NCI-H82 treated with DMSO at 0.1 percent for 48 hours (cell line): ENCODE measurements around the gene NAA10.
A peak's percentile ranks its signal among the peaks of the same experiment; 100 is the strongest.

Experiments
- DNase-seq: peaks from one replicate; lab custom pipeline; 2025; ENCODE audit not compliant: unreplicated experiment; lab: John Stamatoyannopoulos, UW

The NAA10 gene

DNA sequence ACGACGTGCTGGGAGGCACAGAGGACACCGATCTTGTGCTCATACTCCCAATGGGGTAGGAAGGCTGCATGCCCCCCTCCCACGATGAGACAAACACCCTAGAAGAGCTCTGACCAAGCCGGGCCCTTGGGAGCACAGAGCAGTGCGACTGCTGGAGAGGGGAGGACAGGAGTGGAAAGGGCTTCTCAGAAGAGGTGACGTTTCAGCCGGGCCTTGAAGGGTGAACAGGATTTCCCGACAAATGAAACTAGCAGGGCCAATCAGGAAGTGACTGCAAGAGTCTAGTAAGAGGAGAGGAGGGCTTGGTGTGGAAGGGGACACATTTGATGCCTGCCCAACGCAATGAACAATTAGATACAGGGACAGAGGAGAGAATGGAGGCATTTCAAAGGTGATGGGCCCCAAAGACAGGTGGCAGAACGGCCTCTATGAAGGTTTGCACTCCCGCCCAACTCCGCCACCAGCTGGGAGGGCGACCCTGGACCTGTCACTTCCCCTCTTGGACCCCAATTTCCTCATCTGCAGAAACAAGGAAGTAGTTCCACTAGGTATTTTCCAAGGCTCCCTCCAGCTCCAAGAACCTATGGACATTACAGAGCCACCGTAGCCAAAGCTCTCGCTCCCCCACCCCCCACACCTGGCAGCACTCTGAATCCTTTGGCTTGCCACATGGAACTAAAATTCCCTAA is 32.8 kb upstream of the NAA10 start:
- no peak for DNase-seq

DNA sequence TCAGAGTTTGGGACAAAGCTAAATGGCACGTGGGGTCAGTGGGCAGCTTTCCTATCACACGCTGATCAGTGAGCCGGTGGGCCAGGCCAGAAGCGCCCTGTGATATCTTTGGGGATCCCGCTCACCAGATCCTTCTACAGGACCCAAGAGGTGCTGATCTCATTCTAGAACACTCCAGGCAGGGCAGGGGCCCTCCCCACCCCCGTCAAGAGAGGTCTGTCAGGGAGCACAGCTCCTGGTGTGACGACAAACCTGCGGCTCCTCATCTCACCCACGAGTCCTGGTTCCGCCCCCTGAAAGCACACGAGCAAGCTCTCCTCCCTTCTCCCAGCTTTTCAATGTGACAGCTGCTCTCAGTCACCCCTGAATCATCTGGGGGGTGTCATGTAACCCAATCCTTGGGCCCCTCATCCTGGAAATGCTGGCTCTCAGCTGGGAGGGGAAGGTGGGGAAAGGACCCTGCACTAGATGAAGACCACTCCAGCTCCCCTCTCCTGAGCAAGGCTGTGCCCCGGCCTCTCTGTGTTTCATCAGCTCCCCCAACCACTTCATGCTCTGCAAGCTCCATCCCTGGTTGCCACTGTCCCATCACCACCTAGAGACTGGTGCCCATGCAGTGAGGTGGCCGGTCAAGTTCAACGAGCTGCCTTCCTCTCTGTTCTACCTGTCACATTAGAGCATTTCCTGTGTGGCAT is 32.2 kb upstream of the NAA10 start:
- DNase-seq = no peak

DNA sequence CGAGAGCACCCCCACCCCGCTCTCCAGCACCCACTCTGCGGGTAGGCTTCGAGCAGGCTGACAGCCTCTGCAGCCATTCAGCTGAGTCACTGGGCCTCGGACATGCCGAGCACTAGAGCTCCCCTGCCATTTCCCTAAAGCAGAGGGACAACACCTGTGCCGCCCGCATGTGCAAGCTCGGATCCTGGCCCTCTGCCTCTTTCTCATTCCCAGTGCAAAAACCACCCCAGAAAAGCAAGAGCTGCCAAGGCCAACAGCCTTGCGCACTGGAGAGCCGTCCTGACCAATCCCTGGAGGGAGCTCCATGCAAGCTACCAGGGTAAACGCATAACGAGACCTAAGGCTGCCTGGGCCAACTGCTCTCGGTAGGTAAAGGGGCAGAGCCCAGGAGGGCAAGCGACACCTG is 31.4 kb upstream of the NAA10 start:
- no peak for DNase-seq

DNA sequence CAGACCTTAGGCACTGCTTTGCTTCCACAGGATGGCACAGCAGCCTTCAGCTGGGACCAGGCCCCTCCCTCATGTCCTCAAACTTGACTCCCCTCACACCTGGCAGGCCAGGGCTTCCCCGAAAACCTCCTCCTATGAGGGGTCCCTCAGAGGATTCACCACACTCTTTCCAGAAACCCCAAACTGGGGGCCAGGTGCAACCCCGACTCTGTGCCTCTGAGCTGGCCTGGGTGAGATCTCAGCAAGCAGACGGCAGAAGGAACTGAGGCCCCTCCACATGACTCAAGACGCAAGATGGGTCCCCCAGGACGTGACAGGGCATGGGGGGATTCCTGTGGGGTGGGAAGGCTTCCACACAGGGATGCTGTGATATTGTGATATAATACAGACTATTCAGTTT is 30.6 kb upstream of the NAA10 start:
- DNase-seq = no peak

DNA sequence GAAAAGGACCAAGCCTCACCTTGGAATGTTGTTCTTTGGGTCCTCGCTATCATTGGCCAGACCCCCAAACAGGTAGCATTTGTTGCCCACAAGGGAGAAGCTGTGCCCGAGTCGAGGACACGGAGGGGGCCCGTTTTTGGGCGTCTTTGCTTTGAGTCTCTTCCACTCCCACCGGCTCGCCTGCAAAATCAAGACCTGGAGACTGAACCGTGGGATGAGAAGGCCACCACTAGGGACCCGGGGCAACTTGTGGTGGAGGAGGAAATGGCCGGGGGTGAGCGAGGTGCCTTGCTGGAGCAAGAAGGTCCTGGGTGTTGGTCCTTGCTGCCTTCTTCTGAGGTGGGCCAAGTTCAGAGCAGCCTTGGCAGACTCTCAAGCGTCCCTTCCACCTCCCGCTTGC is 29.3 kb upstream of the NAA10 start:
- DNase-seq = no peak

DNA sequence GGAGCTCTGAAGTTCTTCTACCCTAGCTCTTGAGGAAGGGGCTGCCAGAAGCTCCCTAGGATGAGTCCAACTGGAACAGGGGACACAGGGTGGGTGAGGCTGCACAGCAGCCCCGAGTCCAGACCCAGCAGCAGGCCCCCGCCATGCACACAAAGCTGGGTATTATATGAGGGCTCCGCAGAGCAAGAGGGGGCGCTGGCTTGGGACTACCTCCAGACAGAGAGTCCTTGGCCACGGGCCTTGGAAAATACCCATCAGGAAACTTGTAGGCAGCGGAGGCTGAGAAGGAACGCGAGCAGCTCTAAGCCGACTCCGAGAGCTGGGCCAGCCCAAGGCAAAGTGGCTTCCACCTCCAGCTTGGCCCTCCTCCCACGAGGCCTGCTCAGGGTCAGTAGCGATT is 28.7 kb upstream of the NAA10 start:
- no peak for DNase-seq

DNA sequence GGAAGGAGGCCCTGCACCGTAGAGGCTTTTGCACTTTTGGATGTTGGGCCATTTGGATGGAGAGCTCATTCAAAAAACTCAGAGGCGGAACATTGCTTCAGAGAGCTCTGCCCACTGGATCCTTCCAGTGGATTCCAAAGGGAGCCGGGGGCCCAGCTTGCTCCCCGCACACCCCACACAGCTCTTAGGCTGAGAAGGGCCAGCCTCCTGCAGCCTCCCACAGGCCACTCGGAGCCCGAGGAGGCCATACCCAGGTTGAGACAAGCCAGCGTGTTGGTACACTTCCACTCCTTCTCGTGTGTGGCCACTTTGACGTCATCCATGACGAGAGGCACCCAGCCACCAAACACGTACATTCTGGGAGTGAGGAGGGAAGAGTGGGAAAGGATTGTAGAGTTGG is 26.5 kb upstream of the NAA10 start:
- no peak for DNase-seq

DNA sequence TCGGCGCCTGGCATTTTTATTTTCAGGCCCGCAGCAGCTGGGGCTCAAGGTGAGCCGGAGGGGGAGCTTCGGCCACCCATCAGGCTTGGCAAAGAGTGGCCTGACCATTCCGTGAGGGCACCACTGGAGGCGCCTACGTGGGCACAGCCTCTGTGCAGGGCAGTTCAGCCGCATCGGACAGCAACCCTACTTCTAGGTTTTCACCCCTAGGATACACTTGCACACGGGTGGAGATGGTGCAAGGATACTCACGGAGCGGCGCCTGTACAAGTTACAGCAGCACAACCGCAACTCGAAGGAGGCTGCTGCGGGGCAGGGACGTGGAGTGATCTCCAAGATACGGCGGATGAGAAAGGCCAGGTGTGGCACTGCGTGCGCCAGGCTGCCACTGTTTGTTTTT is 25.9 kb upstream of the NAA10 start:
- DNase-seq = no peak

DNA sequence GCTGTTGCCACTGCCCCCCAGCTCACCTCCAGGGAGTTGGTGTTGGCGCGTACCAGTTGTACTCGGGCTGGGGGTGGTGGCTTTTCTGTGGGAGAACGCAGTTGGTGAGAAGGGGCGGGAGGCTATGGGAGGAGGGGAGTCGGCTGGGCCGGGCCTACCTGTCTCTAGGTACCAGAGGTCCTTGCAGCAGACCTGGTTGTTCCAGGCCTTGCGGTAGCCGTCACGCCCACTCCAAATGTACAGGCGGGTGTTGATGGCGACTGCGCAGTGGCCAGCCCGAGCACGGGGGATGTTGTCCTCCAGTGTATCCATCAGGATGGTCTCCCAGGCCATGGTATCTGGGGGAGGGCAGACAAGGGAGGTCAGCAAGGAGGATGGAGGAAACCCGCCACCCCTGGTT is 25.2 kb upstream of the NAA10 start:
- DNase-seq = no peak

DNA sequence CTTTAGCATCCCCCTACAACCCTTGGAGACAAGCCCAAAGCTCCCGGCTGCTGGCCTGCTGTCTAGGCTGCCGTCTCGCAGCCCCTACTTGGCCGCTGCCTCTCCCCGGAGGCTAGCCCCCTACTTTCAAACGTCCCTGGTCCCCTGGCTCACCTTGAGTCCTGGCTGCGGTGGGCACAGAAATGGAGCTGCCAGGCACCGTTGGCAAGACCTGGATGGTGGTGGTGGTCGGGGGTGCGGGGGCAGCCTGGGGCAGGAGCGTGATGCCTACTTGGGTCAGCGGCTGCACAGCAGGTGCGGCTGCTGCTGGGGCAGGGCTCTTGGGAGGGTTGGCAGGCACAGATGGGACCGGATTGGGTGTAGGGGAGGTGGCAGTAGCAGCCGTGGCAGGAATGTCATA is 24.8 kb upstream of the NAA10 start:
- no peak for DNase-seq

DNA sequence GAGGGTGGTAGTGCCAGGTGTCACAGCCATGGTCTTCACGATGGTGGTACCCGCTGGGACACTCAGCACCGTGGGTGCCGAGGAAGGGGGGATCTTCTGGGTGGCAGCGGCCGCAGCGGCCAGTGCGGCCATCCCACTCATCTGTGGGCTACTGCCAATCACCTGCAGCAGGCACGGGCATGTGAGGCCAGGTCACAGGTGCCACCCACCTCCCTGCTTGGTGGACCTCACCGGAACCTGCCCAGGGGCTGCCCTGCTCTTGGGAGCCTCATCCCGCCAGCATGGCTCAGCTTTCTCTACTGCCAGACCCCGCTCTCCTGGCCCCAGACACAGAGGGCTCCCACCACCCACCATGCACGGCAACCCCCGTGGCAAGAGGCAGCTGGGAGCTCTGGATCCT is 23.8 kb upstream of the NAA10 start:
- no peak for DNase-seq

DNA sequence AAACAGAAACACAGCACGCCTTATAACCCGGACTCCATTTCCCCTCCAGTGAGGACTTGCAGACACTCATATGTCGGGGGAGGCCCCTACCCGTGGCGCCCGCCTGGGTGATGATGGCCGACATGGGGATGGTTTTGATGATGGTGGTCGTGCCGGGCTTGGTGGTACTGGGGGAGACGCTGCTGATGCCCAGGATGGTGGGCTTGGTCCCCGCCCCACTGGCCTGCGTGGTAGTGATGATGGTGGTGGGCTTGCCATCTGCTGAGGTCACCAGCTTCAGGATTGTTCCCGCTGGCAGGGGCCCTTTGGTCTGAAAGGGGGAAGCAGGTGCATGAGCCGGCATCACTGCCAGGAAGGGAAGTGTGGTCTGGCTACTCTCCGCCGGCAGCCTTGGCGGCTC is 22.4 kb upstream of the NAA10 start:
- no peak for DNase-seq

DNA sequence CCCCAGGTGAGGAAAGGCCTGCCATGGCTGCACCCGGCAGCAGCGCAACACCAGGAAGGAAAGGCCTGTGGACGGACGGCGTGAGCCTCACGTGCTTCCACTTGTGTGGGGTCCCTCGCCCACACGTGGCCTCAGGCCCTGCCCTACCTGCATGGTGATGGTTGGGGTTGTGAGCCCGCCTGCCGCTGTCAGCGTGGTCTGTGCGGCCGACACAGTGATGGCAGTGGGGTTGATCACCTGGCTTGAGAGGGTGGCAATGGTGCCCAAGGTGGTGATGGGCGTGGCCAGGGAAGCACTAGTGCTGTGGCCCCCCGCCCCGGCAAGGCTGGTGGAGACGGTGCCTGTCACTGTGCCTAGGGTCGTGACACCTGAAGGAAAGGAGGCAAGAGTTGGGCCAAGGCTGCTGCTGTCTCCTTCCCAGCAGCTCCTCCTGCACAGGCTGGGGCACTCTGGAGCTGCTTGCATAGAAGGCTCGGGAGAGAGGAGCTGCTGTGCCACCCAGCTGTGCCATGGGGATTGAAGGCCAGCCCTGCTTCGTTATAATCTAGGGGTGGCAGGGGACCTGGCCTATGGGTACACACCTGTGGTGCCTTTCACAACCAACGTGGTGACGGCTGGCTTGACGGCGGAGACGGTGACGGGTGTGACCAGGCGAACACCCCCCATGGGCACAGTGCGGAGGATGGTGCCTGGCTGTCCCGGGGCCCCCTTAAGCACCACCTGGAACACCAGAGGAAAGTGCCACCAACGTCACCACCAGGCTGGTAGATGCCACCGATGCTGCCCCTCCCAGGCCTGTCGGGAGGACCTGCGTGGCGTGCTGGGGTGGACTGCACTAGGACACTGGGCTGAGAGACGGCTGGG is 21.4 kb upstream of the NAA10 start:
- DNase-seq = no peak

DNA sequence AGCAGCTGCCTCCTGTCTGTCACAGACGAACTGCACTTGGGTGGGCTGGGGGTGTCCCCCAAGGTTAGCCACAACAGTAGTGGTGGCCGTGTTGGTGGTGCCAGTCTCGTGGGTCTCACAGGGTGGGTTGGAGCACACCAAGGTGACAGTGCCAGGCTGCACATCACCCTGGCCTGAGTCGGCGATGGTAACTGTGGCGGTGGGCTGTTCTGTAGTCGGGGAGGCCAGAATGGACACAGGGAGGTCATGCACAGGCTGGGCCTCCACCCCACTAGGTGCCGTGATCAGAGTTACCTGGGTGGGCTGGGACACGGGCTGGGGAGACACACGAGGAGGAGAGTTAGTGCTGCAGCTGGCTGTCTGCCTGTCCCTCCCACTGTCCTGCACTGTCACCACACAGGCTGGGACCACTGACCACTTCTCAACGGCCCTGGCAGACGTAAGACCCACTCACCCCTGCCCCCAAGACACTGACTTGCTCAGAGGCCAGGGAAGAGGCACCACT is 20.4 kb upstream of the NAA10 start:
- DNase-seq = no peak

DNA sequence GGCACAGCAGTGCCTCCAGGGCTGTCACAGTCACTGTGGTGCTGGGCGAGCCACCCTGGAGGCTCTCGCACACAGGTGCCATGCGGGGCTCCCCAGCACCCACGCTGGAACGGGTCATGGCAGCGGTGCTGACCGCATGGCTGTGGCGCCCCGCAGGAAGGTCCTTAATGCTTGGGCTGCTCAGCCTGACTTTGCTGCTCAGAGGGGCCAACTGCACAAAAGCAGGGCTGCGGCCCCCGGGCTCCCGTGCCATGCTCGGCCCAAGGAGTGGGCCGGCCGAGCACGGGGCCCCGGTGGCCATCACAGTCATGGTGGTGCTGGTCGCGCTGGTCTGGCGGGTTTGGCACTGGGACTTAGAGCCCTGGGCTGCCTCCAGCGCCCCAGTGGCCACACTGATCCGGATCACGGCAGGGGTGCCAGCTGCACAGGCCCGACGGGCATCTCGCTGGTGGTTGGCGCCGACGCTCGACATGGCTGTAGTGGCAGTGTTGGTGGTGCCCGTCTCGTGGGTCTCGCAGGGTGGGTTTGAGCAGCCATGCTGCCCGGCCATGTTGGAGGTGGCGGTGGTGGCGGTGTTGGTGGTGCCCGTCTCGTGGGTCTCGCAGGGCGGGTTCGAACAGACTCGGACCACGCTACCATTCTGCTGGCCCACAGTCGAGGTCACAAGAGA is 19.9 kb upstream of the NAA10 start:
- DNase-seq = no peak

DNA sequence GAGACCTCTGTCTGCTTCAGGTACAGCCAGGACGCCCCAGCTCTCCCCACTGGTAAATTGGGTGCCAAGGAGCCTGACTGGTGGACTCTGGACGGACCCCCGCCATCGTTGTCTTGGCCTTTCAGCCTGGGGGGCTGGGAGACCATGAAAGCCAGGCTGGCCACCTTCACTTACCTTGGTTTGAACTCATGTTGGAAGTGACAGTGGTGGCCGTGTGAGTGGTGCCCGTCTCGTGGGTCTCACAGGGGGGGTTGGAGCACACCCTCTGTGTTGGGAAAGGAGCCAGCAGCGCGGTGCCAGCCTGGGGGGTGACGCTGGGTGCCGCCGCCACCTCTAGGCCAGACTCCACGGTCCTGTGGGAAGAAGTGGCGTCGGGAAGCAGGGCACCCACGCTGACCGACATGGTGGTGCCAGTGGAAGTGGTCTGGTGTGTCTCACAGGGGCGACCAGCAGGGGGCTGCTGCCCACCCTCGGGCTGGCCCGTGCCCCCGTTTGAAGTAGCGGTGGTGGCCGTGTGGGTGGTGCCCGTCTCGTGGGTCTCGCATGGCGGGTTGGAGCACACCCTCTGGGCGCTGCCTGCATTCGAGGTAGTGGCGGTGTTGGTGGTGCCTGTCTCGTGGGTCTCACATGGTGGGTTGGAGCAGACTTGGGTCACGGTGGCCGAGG is 19.2 kb upstream of the NAA10 start:
- no peak for DNase-seq

DNA sequence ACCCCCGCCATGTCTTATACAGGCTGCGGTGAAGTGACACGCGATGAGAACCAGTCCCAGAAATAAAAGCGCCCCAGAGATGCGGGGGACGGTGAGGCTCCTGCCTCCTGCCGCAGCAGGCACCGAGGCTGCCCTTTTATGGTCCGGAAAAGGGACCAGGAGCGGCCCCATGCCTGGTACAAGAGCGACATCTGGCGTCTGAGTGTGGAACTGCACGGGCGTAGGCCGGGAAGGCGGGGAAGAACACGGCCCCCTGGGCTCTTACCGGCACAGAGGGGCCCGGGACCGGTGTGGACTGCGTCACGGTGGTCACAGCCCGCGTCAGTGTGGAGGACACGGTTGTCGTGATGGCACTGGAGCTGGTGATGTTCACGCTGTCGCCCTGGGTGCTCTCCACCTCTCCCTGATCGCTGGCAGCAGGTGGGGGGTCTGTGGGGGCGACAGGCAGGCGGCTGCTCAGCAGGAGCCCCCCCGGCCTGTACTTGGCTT is 18.5 kb upstream of the NAA10 start:
- peak; percentile 14 for DNase-seq

DNA sequence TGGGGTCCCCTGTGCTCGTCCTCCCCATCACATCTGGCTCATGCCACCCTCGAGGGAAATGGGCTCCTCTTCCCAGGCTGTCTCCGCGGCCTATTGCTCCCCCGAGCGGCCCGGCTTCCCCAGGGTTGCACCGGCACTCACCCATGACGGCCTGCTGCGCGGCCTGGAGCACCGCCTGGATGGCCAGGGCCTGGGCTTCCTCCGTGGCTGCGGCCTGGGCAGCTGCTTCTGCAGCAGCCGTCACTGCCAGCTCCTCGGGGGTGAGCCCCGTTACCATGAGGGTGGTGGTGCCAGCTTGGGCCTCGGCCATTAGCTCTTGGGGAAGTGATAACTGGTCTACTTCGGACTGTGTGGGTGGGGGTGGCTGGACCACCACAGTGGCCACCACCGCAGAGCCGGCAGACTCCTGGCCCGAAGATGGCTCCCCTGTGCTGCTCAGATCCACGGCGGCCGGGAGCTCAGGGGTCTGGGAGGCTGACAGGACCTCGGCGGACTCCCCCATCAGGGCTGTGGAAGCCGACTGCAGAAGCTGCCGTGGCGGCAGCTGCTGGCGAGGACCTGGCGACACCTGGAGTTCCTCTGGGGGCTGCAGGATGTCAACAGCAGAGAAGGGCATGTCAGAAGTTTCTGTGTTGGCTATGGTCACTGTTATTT is 17.7 kb upstream of the NAA10 start:
- no peak for DNase-seq

DNA sequence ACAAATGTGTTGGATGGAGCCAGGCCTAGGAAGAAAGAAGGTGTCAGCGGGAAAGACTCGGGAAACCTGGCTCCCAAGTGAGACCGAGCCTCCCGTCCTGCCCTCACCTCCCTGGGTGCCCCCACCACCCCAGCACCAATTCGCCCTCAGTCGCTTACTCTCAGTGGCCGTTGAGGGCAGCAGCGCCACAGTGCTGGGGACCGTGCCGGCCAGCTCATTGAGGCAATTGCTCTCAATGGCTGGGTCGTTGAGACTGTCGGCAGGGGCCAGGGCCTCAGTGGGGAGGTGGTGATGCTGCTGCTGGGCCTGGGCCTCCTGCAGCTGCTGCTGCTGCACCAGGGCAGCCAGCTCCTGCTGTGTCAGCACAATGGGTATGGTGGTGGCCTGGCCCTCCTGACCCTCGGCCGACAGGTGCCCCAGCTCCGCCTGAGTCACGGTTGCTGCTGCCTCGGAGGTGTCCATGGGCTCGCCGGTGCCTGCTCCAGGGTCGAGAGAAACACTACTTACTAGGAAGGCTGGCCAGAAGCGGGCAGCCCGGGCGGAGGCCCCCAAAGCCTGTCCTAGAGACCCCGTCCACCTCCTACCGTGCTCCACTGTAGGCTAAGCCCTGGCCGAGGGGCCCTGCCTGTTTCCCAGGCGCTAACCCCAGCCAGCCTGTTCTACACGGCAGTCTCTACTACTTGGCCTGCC is 17.0 kb upstream of the NAA10 start:
- DNase-seq = no peak

DNA sequence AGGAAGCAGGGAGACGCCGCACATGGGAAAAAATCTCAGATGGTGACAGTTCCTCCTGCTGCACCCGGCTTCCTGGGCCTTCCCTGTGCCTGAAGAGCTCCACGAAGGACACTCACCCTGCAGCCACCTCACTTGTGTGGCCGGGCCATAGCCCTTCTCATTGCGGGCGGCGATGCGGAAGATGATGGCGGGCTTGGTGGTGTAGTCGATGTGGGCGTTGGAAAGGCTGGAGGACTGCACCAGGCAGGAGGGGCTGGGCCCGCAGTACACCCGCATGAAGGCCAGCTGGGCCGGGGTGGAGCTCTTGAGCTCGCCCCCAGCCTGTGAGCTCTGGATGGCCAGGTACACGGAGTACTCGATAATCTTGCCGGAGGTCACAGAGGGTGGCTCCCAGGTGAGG is 15.3 kb upstream of the NAA10 start:
- no peak for DNase-seq
